Osteocyte (in vitro differentiated cells): ENCODE measurements around the gene GNG11. TPM values are rescaled to one million over a fixed set of nuclear protein-coding genes. Genes with fewer than 3 reads are reported as not detected.
A peak's percentile ranks its signal among the peaks of the same experiment; 100 is the strongest.

ENCODE experiments used
- DNase-seq: peaks from one replicate; pipeline ENCODE4 v3.0.0; 2021; ENCODE audit warnings: mixed read lengths; ENCODE audit not compliant: unreplicated experiment; ENCODE audit errors: extremely low spot score
- H3K27ac Mint-ChIP-seq: one replicate; pipeline ENCODE4 v1.8.0; 2021; ENCODE audit warnings: mild to moderate bottlenecking, mixed read lengths; ENCODE audit not compliant: unreplicated experiment
- H3K27me3 Mint-ChIP-seq: one replicate; pipeline ENCODE4 v1.8.0; 2021; ENCODE audit warnings: mixed read lengths; ENCODE audit not compliant: unreplicated experiment
- H3K36me3 Mint-ChIP-seq: one replicate; pipeline ENCODE4 v1.8.0; 2021; ENCODE audit warnings: mixed read lengths; ENCODE audit not compliant: unreplicated experiment
- H3K4me1 Mint-ChIP-seq: one replicate; pipeline ENCODE4 v1.8.0; 2021; ENCODE audit warnings: mixed read lengths; ENCODE audit not compliant: unreplicated experiment
- H3K4me3 Mint-ChIP-seq: one replicate; pipeline ENCODE4 v1.8.0; 2021; ENCODE audit warnings: mild to moderate bottlenecking, moderate library complexity, mixed read lengths; ENCODE audit not compliant: unreplicated experiment
- H3K9me3 Mint-ChIP-seq: one replicate; pipeline ENCODE4 v1.8.0; 2021; ENCODE audit warnings: mixed read lengths; ENCODE audit not compliant: unreplicated experiment
- CTCF ChIP-seq: fragments of 200-600 bp; sonication (generic); IDR thresholded peaks from 2 replicates; pipeline ENCODE4 v1.5.0; 2021; ENCODE audit warnings: antibody characterized with exemption, mild to moderate bottlenecking, moderate library complexity
- total RNA-seq: library from RNA; stranded (reverse); gene quantifications from 2 replicates; pipeline ENCODE4 v1.2.1, GENCODE V29; 2021

The GNG11 gene
- total RNA-seq, 1 donor from 2014 or later = 49.7 TPM

GRCh38 chr7:93883078-93883916 is 38.2 kb upstream of the GNG11 start:
- Mint-ChIP-seq H3K27ac (no peak overlapping the region), H3K36me3 (peaks cover 7% of the 10 kb centered on the region), H3K27me3 (no peaks in the 10 kb centered on the region), H3K4me3 (no peak overlapping the region), H3K9me3 (peaks cover 10% of the 10 kb centered on the region), H3K4me1 (peaks cover 26% of the 10 kb centered on the region)
- no peak for DNase-seq
- TF ChIP-seq CTCF = no peak

- Mint-ChIP-seq H3K36me3 (peaks cover 7% of the 10 kb centered on the region), H3K27me3 (no peaks in the 10 kb centered on the region), H3K4me3 (no peak overlapping the region), H3K27ac (no peak overlapping the region), H3K4me1 (peaks cover 27% of the 10 kb centered on the region), H3K9me3 (peaks cover 10% of the 10 kb centered on the region)
- no peak for TF ChIP-seq CTCF
- no peak for DNase-seq
These were observed 37.6 kb upstream of the GNG11 start for GRCh38 chr7:93883917-93884345.

DNA sequence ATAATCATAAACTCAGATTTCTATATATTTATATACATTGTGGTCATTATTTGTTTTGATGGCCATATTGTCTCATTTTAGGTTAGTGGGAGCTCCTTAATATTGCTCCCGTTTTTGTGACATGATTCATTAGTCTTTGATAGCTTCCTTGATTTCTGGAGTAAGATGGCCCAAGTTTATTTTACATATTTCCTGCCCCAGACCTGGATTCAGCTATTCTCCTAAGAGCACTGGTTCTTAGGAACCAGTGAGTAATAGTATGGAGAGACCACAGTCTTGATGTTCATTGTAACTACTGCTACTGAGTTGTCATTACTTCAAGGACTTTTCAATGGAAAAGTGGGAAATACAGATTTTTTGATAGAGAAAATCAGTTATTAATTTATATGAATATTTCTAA is 37.0 kb upstream of the GNG11 start:
- no peaks in the 10 kb centered on the region for H3K27me3 Mint-ChIP-seq
- TF ChIP-seq CTCF = no peak
- H3K36me3 Mint-ChIP-seq = peaks cover 7% of the 10 kb centered on the region
- peaks cover 31% of the 10 kb centered on the region for H3K4me1 Mint-ChIP-seq
- no peak overlapping the region for H3K4me3 Mint-ChIP-seq
- DNase-seq = no peak
- no peak overlapping the region for H3K27ac Mint-ChIP-seq
- peaks cover 8% of the 10 kb centered on the region for H3K9me3 Mint-ChIP-seq

GRCh38 chr7:93889261-93889660 is 32.3 kb upstream of the GNG11 start:
- H3K9me3 Mint-ChIP-seq = no peaks in the 10 kb centered on the region
- no peak overlapping the region for H3K27ac Mint-ChIP-seq
- no peak for TF ChIP-seq CTCF
- no peak for DNase-seq
- peak overlapping the region; percentile 93 for H3K4me3 Mint-ChIP-seq
- H3K4me1 Mint-ChIP-seq = peaks cover 22% of the 10 kb centered on the region
- peaks cover 3% of the 10 kb centered on the region for H3K36me3 Mint-ChIP-seq
- no peaks in the 10 kb centered on the region for H3K27me3 Mint-ChIP-seq

- DNase-seq = no peak
These were observed 31.5 kb upstream of the GNG11 start for GRCh38 chr7:93890041-93890463.

More at GRCh38 chr7:93890041-93890463, 31.5 kb upstream of the GNG11 start:
- Mint-ChIP-seq H3K4me3 (peak overlapping the region; percentile 93), H3K27me3 (no peaks in the 10 kb centered on the region), H3K27ac (peak overlapping the region; percentile 85), H3K9me3 (no peaks in the 10 kb centered on the region), H3K4me1 (peaks cover 22% of the 10 kb centered on the region), H3K36me3 (peaks cover 3% of the 10 kb centered on the region)
- no peak for TF ChIP-seq CTCF
